Activated CD8-positive, alpha-beta memory T cell treated with anti-CD3 and anti-CD28 coated beads, Interleukin-2, amount 50 U/mL, for 24 hours (primary cell): ENCODE results near the gene WNT11.
A peak's percentile ranks its signal among the peaks of the same experiment; 100 is the strongest.

ENCODE experiments used
- DNase-seq: peaks from one replicate; pipeline ENCODE4 v3.0.0-alpha.2; 2020; ENCODE audit errors: extremely low read depth

WNT11 gene

GRCh38 chr11:76237914-76238313, 31.6 kb upstream of the WNT11 start:
- DNase-seq, result no peak

DNA sequence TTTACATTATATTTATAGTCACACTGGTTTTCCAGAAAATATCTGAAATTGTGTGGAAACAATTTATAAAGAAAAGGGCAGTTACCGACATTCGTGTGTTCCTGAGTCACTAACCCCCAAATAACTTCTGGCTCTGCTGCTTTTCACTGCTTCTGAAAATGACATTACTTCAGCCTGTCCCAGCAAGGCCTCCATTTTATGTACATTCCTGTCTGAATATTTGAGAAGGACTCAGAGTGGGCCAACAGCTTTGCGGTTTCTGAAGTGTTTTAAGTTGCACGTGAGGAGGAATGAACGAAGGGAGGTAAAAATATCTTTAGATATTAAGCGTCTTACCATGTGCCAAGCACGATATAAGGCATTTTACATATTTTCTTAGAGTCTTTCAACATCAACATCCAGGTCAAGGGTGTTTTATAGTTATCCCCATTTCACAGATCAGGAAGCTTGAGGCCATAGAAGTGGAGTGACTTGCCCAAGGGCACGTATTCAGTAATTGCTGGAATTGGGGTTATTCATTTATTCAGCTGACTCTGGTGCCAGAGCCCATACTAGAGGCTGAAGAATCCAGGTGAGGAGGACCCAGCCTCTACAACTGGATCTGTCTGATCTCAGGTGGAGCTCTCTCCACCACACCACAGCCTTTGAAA, 30.8 kb upstream of the WNT11 start:
- DNase-seq, result no peak

GRCh38 chr11:76236092-76236999, 30.0 kb upstream of the WNT11 start:
- no peak for DNase-seq

DNA sequence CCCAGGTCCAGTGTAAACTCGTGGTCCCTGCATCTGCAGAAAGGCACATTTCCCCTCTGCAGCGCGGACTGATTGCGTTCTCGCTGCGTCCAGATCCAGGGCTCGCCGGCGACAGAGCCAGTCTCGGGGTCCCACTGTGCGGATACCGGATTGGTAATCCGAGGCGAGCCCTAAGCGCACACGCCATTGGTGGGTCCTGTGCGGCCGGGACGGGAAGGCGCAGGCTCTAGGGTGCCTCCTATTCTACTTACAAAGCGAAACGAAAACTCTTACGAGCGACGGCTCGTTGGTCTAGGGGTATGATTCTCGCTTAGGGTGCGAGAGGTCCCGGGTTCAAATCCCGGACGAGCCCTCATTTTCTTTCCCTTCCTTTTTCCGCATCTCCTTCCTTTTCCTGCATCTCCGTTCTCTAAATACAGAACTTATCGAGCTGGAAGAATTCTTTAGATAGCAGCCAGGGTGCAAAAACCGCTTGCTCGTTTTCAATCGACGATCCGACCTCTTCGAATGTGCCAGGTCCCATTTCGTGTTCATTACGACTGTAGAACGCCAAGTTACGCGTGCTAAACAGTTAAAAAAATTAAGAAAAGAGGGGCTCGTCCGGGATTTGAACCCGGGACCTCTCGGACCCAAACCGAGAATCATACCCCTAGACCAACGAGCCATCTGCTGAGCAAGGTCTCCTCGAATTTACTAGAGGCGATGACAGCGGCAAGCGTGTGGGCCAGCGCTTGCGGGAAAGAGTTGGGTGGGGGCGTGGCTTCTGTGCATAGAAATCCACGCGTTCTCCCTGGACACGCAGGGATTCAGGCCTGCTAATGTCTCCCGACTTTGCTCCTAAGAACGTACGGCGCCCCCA, 29.2 kb upstream of the WNT11 start:
- peak; percentile 88 for DNase-seq

DNA sequence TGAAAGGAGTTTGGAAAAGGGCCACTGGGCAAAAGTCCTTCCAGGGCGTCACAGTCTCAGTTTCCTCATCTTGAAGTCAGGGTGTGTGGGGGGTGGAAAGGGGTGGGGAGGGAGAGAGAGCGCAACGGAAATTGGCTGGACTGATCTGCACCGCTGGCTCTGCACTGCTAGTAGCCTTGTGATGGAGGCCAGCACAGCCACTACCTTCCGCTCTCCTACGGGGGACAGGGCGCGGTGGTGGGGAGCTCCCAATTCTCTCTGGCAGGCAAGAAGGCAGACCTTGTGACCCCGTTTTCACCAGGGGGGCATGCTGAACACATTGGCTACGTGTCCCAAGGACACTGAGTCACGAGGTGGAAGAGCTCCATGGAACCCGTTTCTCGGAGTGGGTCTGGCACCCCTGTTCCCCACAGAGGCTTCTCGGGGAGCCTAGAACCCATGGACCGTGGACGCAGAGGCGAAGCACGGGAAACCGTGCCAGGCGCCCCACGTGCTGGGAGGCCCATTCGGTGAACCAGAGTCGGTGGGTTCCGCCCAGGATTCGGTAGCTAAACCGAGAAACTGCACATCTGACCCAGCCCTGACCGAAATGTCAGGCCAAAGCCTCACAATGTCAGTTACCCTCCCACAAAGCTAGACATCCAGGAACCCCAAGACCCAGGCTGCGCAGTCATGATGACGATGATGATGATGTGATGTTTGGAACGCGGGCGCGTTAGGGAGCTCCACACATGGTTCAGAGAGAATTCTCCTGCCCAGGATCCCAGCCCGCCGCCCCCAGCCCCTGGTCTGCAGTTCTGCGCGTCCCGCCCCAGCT, 28.3 kb upstream of the WNT11 start:
- DNase-seq, result no peak

- DNase-seq, result no peak
Measured at GRCh38 chr11:76234021-76234415, 27.7 kb upstream of the WNT11 start.

GRCh38 chr11:76233196-76233921, 27.1 kb upstream of the WNT11 start:
- DNase-seq, result no peak

GRCh38 chr11:76232026-76232665, 25.8 kb upstream of the WNT11 start:
- no peak for DNase-seq

- DNase-seq, result no peak
Measured at GRCh38 chr11:76231121-76231738, 24.9 kb upstream of the WNT11 start.

DNA sequence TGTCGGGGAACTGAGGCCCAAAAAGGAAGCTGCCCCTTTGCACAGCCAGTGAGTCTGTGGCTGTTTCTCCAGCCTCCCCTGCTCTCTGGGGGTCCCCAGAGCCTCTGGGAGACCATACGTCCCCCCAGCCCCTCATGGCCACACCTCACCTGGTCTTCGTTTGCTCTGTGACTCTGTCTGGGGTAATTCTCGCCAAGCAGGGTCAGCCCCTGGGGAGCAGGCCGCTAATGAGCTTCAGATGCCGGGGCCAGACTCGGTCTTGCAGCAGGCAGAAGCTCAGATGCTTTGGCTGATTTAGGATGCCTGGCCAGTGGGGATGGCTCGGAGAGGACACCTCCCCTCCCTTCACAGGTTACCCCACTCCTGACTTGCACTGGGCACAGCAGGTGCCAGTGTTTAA, 24.1 kb upstream of the WNT11 start:
- DNase-seq, result no peak

GRCh38 chr11:76229690-76230240, 23.5 kb upstream of the WNT11 start:
- no peak for DNase-seq

- no peak for DNase-seq
Measured at GRCh38 chr11:76228875-76229149, 22.5 kb upstream of the WNT11 start.

GRCh38 chr11:76228071-76228874, 22.0 kb upstream of the WNT11 start:
- no peak for DNase-seq

DNA sequence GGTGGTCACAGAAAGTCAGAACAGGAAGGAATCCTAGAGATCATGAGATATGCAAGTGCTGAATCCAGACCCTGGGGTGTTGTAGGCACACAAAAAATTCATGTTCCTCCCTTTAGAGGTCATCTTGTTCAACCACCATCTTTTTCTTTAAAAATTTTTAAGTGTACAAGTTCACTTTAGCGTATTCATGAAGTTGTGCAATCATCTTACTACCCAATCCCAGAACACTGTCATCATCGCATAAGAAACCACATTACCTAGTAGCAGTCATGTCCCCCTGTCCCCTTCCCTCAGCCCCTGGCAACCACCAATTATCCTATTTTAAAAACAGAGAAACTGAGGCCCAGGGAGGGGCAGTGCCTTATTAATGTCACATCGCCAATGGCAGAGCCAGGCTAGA, 20.3 kb upstream of the WNT11 start:
- no peak for DNase-seq

- DNase-seq, result no peak
Measured at GRCh38 chr11:76225122-76225611, 18.9 kb upstream of the WNT11 start.

- DNase-seq, result no peak
Measured at GRCh38 chr11:76224461-76225121, 18.3 kb upstream of the WNT11 start.

GRCh38 chr11:76221365-76221764, 15.1 kb upstream of the WNT11 start:
- DNase-seq, result no peak

GRCh38 chr11:76219243-76219642, 12.9 kb upstream of the WNT11 start:
- no peak for DNase-seq
